ENCODE data around the gene JMJD6.
"Not testable (repeated sequence)": the region's sequence is repeated elsewhere in the genome, so short reads cannot be mapped to it uniquely, and the experiment has no call there.

JMJD6 gene

DNA sequence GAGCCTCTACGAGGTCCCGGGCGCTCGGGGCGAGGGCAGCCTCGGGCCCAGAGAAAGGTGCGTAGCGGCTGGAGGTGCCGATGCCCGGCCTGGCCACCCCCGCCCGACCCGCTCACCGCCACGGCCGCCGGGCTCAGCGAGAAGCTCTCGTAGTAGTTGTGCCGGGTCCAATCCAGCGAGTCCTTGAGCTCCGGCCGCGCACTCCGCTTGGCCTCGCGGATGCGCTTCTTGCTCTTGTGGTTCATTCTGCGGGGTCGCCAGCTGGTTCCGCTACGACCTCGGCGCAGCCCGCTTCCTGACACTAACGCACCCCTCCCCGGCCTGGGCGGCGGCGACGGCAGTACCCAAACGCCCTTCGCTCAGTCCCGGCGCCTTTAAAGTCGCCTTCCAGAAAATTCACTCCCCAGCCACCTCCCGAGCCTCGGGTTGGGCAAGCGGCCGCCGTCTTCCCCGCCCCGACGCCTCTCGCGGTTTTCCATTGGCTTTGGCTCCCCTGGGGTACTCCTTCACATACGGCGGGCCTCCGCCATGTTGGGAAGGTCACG, at the start of gene JMJD6:
Gene JMJD6 (minus strand): TSS at position 376 of the 545 bp plus-strand sequence. CDS start 131 bp downstream, at position 245.
- peak; percentile 89 for DNase-seq

DNA sequence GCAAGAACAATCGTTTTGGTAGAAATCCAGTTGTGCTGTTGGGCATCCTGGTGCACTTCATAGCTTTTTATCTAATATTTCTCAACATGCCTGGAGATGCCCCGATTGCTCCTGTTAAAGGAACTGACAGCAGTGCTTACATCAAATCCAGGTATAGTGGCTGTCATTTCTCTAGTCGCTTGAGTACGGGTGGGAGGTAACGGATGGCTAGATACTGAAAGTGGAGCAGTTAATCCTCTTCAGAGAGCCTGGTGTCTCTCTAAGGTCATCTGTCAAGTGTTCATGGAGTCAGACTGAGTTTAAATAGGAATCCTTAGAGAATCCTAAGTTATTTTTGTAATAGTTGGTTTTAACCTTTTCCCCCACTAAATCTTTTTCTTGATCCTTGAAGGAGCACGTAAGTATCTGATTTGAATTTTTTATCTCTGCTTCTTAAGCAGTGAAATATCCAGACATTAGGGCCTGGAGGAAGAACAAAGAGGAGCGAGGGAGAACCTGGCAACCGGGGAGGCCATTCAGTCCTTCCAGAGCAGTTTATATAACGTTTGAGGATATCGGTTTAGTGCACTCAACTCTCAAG, 48.7 kb upstream of the JMJD6 start:
- DNase-seq = no peak

DNA sequence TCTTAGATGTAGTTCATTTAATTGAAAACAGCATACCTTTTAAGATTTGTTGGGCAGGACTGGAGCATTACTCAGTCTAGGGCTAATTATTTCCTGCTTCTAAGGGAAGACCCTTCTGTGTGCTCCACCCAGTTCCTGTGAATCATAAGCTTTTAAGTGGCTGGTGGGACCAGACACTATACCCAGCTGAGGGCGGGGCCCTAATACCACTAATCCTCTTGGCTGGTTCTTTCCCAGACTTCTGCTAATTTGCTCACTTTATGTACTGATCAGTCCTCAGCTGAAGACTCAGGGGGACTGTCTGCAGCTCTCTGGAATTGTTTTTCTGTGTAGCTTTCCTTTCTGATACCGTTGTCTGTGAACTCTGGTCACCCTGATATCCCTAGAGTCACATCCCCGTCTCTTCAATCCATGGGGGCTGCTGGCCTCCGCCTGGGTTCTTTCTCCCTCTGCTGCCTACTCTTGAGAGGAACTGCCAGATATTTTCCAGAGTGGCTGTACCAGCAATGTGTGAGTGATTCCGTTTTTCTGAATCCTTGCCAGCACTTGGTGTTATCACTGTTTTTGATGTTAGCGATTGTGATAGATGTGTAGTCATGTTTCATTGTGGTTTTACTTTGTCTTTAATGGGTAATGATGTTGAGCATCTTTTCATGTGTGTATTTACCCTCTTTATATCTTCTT, 46.6 kb upstream of the JMJD6 start:
- DNase-seq = no peak

DNA sequence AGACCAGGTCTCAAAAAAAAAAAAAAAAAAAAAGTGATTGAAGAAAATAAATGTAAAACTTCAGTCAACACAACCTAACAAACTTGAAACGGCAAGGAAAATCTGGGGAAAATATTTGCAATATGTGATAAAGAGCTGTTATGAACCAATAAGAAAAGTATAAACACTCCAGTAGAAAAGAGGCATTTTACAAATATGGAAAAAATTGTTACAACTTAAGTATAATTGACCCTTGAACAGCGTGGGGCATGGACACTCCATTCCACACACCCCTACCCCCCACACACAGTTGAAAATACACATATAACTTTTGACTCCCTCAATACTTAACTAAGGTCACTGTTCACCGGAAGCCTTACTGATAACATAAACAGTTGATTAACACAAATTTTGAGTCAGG, 32.2 kb upstream of the JMJD6 start:
- DNase-seq = no peak

DNA sequence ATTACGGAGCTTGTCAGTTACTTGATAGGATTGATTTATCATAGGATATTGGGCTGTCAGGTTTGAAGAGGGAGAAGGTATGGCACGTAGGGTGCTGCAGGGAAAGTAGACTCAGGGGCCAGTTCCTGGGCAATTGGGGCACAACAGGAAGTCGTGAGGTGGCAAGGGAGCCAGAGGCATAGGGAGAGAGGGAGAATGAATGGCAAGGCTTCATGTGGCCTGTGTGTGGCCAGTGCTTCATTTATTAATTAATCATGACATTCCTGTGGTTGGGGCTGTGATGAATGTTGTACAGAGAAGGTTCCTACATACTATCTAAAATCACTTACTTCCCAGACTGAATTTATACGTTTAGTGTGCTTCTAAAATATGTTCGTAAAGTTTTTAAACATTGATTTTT, 30.9 kb upstream of the JMJD6 start:
- no peak for DNase-seq

DNA sequence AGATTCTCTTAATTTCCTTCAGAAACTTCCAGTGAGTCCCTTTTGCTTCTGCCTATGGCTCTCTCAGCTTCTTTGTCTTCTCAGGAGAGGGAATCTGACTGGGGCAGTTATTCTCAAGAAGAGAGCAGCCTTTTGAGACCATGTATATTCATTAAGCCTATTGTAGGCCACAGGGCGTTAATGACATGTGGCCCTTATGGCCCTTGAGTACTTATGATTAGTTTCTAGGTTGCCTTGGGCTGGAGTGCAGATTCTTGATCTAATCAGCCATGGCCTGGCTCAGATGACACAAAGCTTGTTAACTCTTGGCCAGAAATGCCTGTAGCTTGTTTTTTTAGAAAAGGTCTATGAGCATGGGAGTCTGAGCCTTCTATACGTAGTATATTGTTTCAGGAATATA, 28.9 kb upstream of the JMJD6 start:
- no peak for DNase-seq

DNA sequence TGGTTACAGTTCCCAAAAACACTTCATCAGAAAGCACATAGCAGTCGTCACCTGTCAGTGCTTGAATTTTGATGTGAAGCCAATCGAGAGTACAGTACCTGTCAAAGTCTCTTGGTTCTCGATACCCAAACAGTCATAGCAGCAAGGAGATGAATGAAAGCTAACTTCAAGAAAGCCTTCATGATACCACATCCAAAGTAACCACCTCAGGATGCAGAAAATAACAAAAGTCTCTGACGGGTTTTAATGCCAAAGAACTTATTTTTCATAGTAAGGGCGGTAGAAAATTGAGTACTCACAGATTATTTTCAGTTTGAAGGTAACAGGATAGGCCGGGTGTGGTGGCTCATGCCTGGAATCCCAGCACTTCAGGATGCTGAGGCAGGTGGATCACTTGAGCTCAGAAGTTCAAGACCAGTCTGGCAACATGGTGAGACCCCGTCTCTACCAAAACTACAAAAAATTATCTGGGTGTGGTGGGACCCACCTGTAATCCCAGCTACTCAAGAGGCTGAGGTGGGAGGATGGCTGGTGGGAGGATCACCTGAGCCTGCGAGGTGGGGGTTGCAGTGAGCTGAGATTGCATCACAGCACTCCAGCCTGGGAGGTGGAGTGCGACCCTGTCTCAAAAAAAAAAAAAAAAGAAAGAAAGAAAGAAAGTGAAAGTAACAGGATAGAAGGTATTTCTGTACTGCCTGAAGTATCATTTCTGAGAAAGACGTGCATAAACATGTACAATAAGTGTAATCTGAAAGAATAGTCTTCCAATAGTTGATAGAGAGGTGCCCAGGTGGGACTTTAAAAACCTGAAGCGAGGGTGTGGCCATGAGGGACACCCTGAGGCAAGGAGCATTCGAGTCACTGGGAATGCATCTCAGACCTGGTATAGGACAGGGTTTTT, 26.9 kb upstream of the JMJD6 start:
- no peak for DNase-seq

DNA sequence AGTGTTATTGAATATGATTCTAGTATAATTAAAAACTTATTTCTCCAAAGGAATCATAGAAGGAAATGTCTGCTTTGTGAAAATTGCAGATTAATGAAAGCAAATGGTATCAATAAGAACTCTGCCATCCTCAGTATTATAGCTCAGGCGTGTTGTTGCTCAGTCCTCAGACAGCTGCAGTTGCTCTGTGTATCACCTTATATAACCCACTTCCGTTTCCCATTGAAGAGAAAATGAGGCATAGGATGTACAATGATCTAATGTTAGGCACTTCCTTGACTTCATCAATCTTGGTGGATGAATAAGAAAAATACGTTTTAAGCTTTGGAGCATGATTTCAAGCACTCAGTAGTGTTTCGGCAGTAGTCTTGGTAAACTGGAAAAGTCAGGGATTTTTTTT, 25.6 kb upstream of the JMJD6 start:
- DNase-seq = no peak

DNA sequence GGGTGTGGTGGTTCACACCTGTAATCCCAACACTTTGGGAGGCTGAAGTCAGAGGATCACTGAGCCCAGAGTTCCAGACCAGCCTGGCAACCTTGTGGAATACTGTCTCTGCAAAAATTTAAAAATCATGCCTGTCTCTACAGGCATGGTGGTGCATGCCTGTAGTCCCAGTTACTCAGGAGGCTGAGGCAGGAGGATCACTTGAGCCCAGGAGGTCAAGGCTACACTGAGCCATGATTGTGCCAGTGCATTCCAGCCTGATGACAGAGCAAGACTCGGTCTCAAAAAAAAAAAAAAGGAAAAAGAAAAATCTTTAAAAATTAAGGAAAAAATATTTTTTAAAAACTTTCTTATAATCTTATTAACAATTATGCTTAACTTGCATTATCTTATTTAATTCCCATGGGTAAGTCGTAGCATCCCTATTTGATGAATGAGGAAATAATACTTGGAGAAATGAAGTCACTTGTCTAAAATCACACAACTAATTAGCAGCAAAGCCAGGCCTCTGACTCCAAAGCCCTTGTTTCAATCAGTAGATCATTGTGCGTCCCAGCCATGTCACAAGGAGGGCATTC, 25.1 kb upstream of the JMJD6 start:
- no peak for DNase-seq

DNA sequence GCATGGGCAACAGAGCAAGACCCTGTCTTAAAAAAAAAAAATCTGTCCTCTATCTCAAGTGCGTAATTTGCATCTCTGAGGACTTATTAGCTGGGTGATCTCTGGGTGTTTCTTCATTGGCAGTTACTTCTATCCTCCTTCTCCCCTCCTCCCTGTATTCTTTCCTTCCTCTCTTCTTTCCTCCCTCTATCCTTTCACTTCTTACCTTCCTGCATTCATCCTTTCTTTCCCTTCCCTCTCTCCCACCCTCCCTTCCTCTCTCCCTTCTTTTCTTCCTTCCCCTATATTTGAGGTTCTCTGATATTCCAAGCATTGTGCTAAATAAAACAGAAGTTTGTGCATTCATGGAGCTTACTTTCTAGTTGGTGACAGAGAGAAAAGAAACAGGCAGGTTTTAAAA, 22.3 kb upstream of the JMJD6 start:
- no peak for DNase-seq

DNA sequence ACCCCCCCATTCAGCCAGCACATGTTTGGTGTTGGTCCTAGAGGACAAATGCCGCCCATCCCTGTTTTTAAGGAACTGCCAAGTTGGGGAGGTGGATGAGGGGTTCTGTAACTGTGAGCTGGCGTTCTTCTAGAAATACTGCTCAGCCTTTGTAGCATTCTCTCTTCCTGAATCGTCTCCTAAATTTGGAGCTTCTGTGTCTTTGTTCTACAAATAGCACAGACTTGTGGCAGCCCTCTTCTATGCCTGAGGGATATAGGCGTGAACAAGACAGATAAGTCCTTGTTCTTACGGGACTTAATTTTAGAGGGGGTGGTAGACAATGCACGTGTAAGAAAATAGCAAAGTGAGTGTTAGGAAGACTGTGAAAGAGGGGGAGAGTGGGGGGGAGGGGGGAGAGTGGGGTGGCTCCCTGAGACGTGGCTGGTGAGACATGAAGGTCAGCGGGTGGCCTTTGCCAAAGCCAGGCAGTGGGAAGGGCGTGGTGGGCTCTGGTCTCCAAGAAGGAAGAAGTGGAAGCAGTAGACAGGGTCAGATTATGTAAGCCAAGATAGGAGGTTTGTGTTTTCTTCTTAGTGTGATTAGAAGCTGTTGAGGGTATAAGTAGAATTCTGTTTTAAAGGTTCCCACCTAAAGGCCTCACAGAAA, 21.4 kb upstream of the JMJD6 start:
- no peak for DNase-seq

DNA sequence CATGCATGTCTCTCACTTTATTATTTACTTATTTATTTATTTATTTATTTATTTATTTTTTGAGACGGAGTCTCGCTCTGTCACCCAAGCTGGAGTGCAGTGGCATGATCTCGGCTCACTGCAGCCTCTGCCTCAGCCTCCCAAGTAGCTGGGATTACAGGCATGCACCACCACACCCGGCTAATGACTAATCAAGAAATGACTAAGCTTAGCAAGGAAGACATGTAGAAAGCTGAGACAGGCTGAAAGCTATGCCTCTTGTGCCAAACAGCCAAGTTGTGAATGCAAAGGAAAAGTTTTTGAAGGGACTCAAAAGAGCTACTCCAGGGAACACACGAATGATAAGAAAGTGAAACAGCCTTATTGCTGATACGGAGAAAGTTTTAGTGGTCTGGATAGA, 19.4 kb upstream of the JMJD6 start:
- DNase-seq = not testable (repeated sequence)

DNA sequence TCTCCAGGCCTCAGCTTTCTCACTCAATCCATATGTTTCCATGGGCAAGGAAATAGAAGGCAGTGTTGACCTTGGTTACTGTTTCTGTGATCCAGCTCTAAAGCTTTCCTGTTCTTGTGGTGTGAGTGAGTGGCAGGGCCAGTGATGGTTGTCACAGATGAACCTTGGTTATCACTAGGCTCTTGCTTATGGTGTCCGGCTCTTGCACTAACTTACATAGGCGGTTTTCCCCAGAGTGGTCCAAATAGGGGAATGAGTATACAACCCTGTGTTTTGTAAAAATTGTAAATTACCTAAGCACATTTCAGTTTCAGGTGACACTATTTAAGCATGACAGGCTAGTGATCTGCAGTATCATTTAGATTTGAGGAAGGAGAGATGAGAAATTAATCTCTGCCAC, 18.3 kb upstream of the JMJD6 start:
- DNase-seq = no peak

DNA sequence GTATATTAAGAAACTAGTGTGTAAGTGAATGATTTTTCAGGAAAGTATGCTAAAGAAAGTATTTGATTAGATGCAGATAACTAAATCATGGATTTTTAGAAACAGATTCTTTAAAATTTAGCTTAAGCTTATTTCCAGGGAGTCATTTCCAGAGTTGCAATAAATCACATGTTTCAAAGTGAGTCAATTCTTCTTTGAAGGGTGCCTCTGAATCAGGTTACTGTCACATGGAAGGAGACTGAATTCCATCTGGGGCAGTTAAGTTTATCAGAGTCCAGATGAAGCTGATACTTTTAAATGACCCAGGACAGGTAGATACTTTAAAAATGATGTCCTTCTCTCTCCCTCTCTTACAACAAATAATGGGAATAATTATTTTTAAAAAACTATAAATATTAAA, 16.6 kb upstream of the JMJD6 start:
- DNase-seq = no peak

DNA sequence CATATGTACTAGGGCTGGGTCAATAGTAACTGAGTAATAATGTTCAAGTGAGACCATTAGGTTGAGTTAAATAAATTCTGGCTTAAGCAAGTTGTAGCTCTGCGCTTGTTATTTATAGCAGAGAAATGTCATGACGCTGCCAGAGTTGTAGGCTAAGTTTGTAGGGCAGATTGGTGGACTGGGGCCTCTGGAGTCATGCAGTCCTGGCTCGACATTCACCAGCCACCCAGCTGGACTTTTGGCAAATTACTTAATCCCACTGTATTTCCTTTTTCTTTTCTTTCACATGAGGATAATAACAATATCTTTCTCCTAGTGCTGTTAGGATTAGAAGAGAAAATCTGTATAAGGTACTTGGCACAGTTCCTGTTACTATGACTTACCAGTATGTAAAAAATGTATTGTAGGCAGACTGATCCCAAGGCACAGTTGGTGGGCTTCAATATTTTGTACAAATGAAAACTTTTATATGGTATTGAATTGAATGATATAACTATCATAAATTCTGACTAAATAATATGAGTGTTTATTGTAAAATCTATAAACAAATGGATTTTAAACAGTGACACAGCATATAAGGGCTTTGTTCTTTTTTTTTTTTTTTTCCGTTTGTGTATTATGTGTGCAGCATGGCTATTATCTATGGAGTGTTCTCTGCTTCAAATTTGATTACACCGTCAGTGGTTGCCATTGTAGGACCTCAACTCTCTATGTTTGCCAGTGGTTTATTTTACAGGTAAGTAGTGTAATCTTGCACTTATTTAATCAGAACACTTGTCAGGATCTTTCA, 14.1 kb upstream of the JMJD6 start:
- DNase-seq = no peak

DNA sequence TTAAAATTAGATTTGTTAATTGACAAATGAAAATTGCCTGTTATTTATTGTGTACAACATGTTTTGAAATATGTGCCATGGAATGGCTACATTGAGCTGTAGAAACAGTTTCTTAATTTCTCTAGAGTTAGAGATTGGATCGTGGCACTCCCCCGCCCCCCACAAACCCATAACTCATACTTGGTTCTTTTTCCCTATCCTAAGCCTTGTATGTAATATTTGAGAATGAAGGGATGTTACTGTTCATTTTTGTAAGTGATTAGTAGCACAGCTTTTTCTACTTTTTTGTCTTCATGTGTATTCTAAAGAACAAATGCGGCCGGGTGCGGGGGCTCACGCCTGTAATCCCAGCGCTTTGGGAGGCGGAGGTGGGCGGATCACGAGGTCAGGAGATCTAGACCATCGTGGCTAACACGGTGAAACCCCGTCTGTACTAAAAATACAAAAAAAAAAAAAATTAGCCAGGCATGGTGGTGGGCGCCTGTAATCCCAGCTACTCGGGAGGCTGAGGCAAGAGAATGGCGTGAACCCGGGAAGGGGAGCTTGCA, 13.2 kb upstream of the JMJD6 start:
- not testable (repeated sequence) for DNase-seq

DNA sequence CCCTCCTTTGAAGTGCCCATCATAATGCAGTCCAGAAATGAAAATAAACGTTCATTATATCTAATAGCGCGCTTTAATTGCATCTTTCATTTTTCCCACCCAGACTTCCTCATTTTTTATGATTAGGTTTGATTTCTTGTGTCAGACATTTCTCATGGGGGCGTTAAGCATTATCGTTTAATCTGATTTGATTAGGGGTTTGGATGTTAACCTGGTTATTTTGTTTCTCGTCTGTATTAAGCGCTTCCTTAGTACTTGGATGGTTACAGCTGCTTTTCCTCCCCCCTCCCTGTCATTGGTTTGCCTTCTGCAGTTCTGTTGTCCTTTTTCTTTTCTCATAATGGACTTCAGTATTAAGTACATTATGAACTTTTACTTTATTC, 12.1 kb upstream of the JMJD6 start:
- DNase-seq = no peak

DNA sequence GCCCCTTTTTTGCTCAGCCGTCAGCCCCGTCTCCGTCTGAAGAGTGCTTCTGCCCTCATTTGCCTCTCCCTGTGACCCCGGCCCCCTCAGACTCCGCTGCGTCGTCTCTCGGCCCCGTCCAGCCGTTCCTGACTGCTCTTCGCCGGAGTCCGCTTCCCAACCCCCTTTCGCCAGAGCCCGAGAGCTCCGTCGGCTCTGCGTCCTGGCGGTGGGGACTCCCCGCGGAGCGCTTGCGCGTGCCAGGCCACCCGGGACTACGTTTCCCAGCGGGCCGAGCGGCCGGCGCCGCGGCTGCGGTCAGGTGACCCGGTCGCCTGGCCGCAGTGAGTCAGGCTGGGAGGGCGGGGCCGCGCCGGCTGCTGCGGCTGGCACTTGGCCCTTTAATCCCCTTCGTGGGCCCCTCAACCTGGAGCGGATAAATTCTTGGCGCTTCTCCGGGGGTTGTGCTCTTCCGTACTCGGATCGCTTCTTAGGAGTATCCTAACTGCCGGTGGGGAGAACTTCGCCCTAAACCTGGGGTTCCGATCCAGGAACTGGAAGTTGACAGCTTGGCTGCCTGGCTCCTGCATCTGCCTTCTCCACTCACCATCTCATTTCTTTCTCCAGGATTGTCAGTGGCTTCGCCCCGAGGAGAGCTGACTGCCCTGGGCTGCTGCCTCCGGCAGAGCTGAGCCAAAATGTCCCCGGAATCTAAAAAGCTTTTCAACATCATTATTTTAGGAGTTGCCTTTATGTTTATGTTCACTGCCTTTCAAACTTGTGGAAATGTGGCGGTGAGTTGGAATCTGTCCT, 11.5 kb upstream of the JMJD6 start, which contains the start of gene MFSD11:
Gene MFSD11 (plus strand): TSS at position 444 of the 792 bp plus-strand sequence. CDS start 234 bp downstream, at position 678.
- DNase-seq = no peak

DNA sequence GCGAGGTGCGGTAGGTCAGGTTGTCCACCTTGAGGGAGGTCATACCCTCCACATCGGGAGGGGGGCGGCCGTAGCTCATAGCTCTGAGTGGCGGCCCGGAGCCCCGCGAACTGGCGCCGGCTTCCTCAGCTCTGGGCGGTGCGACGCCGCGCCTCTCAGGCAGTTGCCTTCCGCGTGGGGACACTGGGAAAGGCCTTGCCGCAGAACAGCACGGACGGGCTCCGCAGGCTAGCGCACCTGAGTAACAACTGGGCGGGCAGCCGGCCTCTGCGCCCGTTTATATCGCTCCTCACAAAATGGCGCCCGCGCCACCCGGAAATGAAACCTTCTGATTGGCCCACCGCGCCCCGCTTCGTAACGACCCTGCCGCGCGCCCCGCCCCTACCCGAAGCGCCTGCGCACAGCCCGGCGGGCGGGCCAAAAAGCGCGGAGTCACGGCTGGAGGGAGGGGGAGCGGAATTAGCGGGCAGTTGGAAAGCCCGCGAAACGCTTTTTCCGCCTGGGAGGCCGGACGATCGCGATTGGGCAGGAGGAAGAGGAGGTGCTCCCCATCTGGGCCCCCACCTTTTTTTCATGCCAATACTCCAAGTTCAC, 10.8 kb upstream of the JMJD6 start, which contains the start of gene SRSF2:
Gene SRSF2 (minus strand): TSS at position 250 of the 594 bp plus-strand sequence. CDS start 171 bp downstream, at position 79.
- DNase-seq = peak; percentile 88
